Activated B cell treated with CpG ODN at 0.5 μM for 24 hours (primary cell): ENCODE measurements around the gene ASTN2. TPM values are rescaled to one million over a fixed set of nuclear protein-coding genes. Genes with fewer than 3 reads are reported as not detected.

ENCODE experiments used
- ATAC-seq: fragments of 200-7000 bp; cut with Tn5 transposase; one replicate; pipeline ENCODE4 v1.10.0; 2021; ENCODE audit warnings: low read depth, mild to moderate bottlenecking, moderate library complexity
- CTCF ChIA-PET: fragments of 350-600 bp; sonication (Branson Sonifier 250); formaldehyde crosslinking; loops from one replicate; lab custom pipeline; 2021; ENCODE audit warnings: antibody characterized with exemption; lab: Charles Lee
- POLR2A ChIA-PET: fragments of 350-600 bp; sonication (Branson Sonifier 250); formaldehyde crosslinking; loops from one replicate; lab custom pipeline; 2021; ENCODE audit warnings: antibody characterized with exemption; lab: Charles Lee
- DNase-seq: peaks from one replicate; pipeline ENCODE4 v3.0.0; 2022
- H3K27ac Mint-ChIP-seq: one replicate; pipeline ENCODE4 v1.8.0; 2020; ENCODE audit warnings: mixed read lengths
- H3K27me3 Mint-ChIP-seq: one replicate; pipeline ENCODE4 v1.8.0; 2021; ENCODE audit warnings: mixed read lengths
- H3K36me3 Mint-ChIP-seq: one replicate; pipeline ENCODE4 v1.8.0; 2021; ENCODE audit warnings: low read depth, mixed read lengths
- H3K4me1 Mint-ChIP-seq: one replicate; pipeline ENCODE4 v1.8.0; 2021; ENCODE audit warnings: mixed read lengths
- H3K4me3 Mint-ChIP-seq: one replicate; pipeline ENCODE4 v1.8.0; 2020; ENCODE audit warnings: mild to moderate bottlenecking, mixed read lengths
- H3K9me3 Mint-ChIP-seq: one replicate; pipeline ENCODE4 v1.8.0; 2020; ENCODE audit warnings: mixed read lengths
- CTCF ChIP-seq: fragments of 200-600 bp; IDR thresholded peaks from one replicate; pipeline ENCODE4 v1.8.0; 2022; ENCODE audit warnings: antibody characterized with exemption, mild to moderate bottlenecking
- intact Hi-C: fragments of 100-400 bp; cut with micrococcal nuclease; formaldehyde crosslinking; loops from one replicate; pipeline ENCODE4 v1.15.1; 2024
- total RNA-seq: library from RNA; stranded (reverse); gene quantifications from 2 replicates; pipeline ENCODE4 v1.2.3, GENCODE V29; 2022

The ASTN2 gene
- total RNA-seq, 1 donor from 2014 or later, result 2.3 TPM

- intact Hi-C loops, result no loop called here
- Mint-ChIP-seq H3K36me3 (no peaks in the 10 kb centered on the region), H3K4me1 (no peaks in the 10 kb centered on the region), H3K9me3 (no peaks in the 10 kb centered on the region), H3K4me3 (no peak overlapping the region), H3K27me3 (no peaks in the 10 kb centered on the region), H3K27ac (no peak overlapping the region)
- CTCF ChIA-PET, result no interaction called here
- ATAC-seq (no peak), DNase-seq (no peak)
- no peak for TF ChIP-seq CTCF
- POLR2A ChIA-PET, result interaction anchor here (0.5 kb wide), 1 partner anchor 429 kb away, joined by 6 read pairs; the partner anchor contains the start of gene TRIM32
Measured at GRCh38 chr9:117116084-117116483, 298.8 kb downstream of the ASTN2 start.

- H3K9me3 Mint-ChIP-seq, result no peaks in the 10 kb centered on the region
- CTCF ChIA-PET, result no interaction called here
- no peaks in the 10 kb centered on the region for H3K27me3 Mint-ChIP-seq
- no peak overlapping the region for H3K27ac Mint-ChIP-seq
- POLR2A ChIA-PET, result no interaction called here
- no peak for ATAC-seq
- no peaks in the 10 kb centered on the region for H3K4me1 Mint-ChIP-seq
- no peak overlapping the region for H3K4me3 Mint-ChIP-seq
- intact Hi-C loops, result no loop called here
- TF ChIP-seq CTCF, result no peak
- no peak for DNase-seq
- no peaks in the 10 kb centered on the region for H3K36me3 Mint-ChIP-seq
Measured at GRCh38 chr9:117114768-117115167, 300.1 kb downstream of the ASTN2 start.

GRCh38 chr9:117104716-117105495, 310.0 kb downstream of the ASTN2 start:
- H3K4me1 Mint-ChIP-seq, result no peaks in the 10 kb centered on the region
- no peak overlapping the region for H3K27ac Mint-ChIP-seq
- DNase-seq (no peak), ATAC-seq (no peak)
- TF ChIP-seq CTCF, result no peak
- H3K9me3 Mint-ChIP-seq, result no peaks in the 10 kb centered on the region
- H3K27me3 Mint-ChIP-seq, result no peaks in the 10 kb centered on the region
- H3K36me3 Mint-ChIP-seq, result no peaks in the 10 kb centered on the region
- intact Hi-C loops, result no loop called here
- ChIA-PET CTCF (no interaction called here), POLR2A (no interaction called here)
- H3K4me3 Mint-ChIP-seq, result no peak overlapping the region

GRCh38 chr9:117104206-117104605, 310.7 kb downstream of the ASTN2 start:
- no peaks in the 10 kb centered on the region for H3K27me3 Mint-ChIP-seq
- ChIA-PET CTCF (no interaction called here), POLR2A (no interaction called here)
- no peaks in the 10 kb centered on the region for H3K36me3 Mint-ChIP-seq
- TF ChIP-seq CTCF, result no peak
- intact Hi-C loops, result no loop called here
- H3K4me1 Mint-ChIP-seq, result no peaks in the 10 kb centered on the region
- no peaks in the 10 kb centered on the region for H3K9me3 Mint-ChIP-seq
- H3K4me3 Mint-ChIP-seq, result no peak overlapping the region
- no peak for DNase-seq
- no peak overlapping the region for H3K27ac Mint-ChIP-seq
- ATAC-seq, result no peak

GRCh38 chr9:117103438-117104110, 311.3 kb downstream of the ASTN2 start:
- Mint-ChIP-seq H3K36me3 (no peaks in the 10 kb centered on the region), H3K9me3 (no peaks in the 10 kb centered on the region), H3K27me3 (no peaks in the 10 kb centered on the region), H3K4me3 (no peak overlapping the region), H3K4me1 (no peaks in the 10 kb centered on the region), H3K27ac (no peak overlapping the region)
- ChIA-PET POLR2A (no interaction called here), CTCF (no interaction called here)
- TF ChIP-seq CTCF, result no peak
- DNase-seq, result no peak
- intact Hi-C loops, result no loop called here
- ATAC-seq, result no peak
